ENCODE results near the gene GRPEL1.

GRPEL1 gene

DNA sequence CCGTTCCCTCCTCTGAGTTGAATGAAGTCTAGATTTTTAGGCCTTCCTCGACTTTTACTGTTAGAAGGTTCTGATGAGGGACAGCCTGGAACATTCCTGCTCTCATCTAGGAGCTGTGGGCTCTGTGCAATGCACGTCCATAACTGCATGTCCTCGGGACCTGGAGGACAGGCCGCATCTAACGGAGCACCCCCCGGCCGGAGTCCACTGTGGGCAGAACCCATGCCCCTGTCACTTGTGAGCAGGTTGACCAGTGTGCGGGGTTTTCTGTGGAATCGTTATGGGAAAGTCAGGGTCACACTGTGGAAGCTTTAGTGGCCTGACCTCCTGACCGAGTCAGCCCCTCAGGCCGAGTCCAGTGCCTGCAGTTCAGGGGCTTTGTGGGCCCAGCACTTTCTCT is 44.0 kb downstream of the GRPEL1 start:
- TF ChIP-seq ZFX (IDR thresholded peaks at IDR 0.05): no peak
- TF ChIP-seq, protein P1, sequence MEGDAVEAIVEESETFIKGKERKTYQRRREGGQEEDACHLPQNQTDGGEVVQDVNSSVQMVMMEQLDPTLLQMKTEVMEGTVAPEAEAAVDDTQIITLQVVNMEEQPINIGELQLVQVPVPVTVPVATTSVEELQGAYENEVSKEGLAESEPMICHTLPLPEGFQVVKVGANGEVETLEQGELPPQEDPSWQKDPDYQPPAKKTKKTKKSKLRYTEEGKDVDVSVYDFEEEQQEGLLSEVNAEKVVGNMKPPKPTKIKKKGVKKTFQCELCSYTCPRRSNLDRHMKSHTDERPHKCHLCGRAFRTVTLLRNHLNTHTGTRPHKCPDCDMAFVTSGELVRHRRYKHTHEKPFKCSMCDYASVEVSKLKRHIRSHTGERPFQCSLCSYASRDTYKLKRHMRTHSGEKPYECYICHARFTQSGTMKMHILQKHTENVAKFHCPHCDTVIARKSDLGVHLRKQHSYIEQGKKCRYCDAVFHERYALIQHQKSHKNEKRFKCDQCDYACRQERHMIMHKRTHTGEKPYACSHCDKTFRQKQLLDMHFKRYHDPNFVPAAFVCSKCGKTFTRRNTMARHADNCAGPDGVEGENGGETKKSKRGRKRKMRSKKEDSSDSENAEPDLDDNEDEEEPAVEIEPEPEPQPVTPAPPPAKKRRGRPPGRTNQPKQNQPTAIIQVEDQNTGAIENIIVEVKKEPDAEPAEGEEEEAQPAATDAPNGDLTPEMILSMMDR (conservative IDR thresholded peaks at IDR 0.05): no peak
- no peak overlapping the region for H3K27ac ChIP-seq

DNA sequence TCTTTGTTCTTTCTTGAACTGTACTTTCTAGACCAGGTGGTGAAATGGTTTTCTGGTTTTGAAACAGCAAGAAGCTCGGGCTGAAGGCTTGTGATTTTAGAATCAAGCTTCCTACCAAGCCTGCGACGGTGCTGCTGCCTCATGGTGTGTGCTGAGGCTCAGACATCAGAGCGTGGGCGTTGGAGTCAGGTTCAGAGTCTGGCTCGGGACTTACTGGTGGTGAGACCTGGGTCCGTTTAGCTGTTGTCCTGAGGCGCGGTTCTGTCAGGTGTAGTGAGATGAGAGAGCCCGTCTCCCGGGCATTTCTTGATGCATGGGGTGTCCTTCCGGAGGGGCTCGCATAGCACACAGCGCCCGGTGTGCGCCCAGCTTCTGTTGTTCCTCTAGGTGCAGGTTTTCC is 44.4 kb downstream of the GRPEL1 start:
- TF ChIP-seq ZFX (IDR thresholded peaks at IDR 0.05): no peak
- TF ChIP-seq, protein P1 (conservative IDR thresholded peaks at IDR 0.05): no peak
- H3K27ac ChIP-seq: no peak overlapping the region

DNA sequence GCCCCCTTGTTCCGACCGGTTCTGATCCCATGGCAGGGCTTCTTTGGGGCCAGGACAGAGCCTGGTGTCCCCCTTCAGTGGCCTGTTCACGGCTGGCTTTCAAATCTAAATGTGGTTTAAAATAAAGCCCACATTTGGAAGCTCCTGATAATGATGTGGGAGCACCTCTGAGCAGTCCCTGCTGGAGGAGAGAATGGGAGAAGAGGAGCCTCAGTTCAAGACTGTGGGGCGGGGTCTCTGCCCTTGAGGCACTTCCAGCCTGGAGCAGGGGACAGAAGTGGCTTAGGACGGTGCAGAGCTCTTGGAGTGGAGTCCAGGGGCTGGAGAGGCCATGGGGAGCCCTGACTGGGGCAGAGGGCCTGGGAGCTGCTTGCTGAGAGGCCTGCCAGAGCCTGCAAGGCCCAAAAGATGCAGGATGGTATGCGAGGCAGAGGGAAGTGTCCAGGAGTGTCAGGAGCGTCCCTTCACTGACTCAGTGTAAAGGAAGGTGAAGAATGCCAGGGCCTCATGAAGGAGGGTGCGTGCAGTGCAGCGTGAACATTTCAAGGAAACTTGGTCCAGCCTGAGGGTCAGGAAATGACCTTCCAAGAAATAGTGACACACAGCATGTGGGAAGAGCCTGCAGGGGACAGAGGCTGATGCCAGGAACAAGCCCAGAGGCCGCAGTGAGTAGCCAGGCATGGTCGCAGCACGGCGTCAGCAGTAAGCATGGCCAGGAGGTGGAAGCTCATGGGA is 45.8 kb downstream of the GRPEL1 start:
- H3K27ac ChIP-seq: no peak overlapping the region

DNA sequence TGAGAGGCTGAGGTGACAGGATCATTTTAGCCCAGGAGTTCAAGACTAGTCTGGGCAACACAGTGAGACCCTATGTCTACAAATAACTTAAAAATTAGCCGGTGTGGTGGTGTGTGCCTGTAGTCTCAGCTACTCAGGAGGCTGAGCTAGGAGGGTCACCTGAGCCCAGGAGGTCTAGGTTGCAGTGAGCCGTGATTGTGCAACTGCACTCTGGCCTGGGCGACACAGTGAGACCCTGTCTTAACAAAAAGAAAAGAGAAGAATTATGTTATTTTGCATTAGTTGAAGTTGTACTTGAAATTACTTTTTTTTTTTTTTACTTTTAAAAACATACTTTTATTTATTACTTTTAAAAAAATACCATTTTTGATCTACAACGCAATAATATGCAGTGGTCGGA is 46.5 kb downstream of the GRPEL1 start:
- H3K27ac ChIP-seq: no peak overlapping the region
- TF ChIP-seq, protein P1 (conservative IDR thresholded peaks at IDR 0.05): no peak
- TF ChIP-seq ZFX (IDR thresholded peaks at IDR 0.05): no peak

More for the DNA sequence above, 45.8 kb downstream of the GRPEL1 start:
- TF ChIP-seq ZFX (IDR thresholded peaks at IDR 0.05): no peak
- TF ChIP-seq, protein P1 (conservative IDR thresholded peaks at IDR 0.05): no peak

DNA sequence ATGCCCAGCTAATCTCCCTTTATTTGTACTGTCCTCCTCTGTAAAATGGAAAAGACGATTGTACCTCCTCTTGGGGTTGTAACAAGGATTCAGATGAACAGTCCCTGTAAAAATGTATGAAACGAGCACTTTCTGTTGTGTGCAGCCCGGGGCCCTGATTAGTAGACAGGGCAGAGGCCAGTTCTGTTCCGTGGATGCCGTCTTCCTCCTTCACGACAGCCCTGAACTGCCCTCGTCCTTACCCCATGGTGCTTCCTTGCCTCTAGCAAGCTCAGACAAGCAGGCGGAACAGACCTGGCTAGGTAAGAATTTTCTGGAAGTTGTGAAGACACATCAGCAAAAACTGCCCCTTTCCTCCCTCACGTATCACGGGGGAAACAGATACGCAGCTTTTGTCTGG is 47.0 kb downstream of the GRPEL1 start:
- TF ChIP-seq ZFX (IDR thresholded peaks at IDR 0.05): no peak
- TF ChIP-seq, protein P1 (conservative IDR thresholded peaks at IDR 0.05): no peak
- H3K27ac ChIP-seq: no peak overlapping the region

DNA sequence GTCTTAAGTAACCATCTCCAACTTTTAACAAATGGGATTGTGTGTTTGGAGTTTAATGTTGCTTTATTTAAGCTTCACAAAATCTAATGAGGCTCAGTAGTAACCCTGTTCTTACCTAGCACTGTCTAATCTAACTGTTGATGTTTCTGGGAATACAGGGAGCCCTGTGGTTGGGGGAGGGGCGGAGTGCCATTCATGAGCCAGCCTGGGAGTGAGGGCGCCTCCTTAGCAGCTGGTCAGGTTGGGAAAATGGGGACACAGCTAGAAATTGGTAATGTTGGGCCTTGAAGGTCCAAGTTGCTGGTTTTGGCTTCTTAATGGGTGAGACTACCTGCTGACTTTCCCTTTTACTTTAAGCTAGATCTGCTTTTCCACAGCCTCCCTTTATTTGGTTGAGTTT is 47.6 kb downstream of the GRPEL1 start:
- TF ChIP-seq, protein P1 (conservative IDR thresholded peaks at IDR 0.05): no peak
- TF ChIP-seq ZFX (IDR thresholded peaks at IDR 0.05): no peak
- H3K27ac ChIP-seq: no peak overlapping the region

DNA sequence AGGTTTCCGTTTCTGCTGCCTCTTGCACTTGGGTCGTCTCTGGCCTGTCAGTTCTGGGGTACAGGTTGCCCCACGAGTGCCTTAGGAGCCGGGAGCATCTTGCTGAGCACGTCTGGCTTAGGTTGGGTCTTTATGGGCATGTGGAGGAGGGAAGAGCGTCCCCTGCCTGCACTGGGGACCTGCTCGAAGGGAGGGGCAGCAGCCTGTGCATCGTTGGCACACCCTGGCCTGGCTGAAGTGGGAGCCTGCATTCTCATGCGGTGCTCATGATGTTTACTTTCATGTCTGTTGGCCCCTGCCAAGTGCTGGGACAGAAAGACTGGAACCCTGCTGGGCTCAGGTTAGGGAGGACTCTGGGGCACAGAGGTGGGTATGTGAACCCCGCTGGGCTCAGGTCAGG is 48.5 kb downstream of the GRPEL1 start:
- no peak overlapping the region for H3K27ac ChIP-seq
- TF ChIP-seq ZFX (IDR thresholded peaks at IDR 0.05): no peak
- TF ChIP-seq, protein P1 (conservative IDR thresholded peaks at IDR 0.05): no peak

Measured in C4-2B (cell line).